HG02884 (cell line): ENCODE results near the gene HAPLN3.

ENCODE experiments used
- ATAC-seq: cut with Tn5 transposase; IDR thresholded peaks from one replicate; pipeline ENCODE4 v1.9.1; 2021; ENCODE audit warnings: mild to moderate bottlenecking, moderate library complexity; ENCODE audit not compliant: unreplicated experiment

Gene HAPLN3

GRCh38 chr15:88865498-88866099 lies 29.7 kb downstream of the HAPLN3 start:
- ATAC-seq: no peak

DNA sequence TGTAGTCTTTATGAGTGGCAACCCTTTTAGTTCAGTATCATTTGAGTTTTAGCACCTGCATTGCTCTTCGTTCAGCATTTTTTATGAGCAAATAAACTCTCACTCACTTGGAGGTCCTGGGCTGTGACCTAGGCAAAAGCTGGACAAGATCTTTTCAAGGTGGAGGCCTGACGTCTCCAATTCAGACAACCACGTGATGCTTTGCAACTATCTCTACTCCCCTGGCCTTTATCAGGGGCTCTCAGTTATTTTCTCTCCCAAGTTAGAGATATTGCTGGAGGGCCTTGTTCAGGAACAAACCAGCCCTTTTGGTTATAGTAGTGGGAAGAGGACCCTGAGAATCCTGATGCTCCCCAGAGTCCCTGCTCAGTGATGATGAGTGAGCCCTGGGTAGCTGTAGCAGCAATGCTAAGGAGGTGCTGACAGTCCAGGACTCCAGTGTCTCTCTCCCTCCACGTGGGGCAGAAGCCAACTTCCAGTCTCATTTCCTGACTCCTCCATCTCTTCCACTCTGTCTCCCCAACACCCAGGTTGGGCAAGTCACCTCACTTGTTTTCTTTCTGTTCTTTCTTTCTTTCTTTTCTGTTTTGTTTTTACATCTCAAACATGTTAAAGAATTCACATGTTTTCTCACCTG lies 30.4 kb downstream of the HAPLN3 start:
- no peak for ATAC-seq

GRCh38 chr15:88863412-88863811 lies 31.9 kb downstream of the HAPLN3 start:
- no peak for ATAC-seq

- no peak for ATAC-seq
These were observed 35.1 kb downstream of the HAPLN3 start for GRCh38 chr15:88860212-88860611.

- ATAC-seq: no peak
These were observed 35.8 kb downstream of the HAPLN3 start for GRCh38 chr15:88859550-88859949.

GRCh38 chr15:88858934-88859333 lies 36.4 kb downstream of the HAPLN3 start:
- no peak for ATAC-seq

- no peak for ATAC-seq
These were observed 42.9 kb downstream of the HAPLN3 start for GRCh38 chr15:88852476-88852875.

GRCh38 chr15:88849376-88850072 lies 45.8 kb downstream of the HAPLN3 start:
- ATAC-seq: no peak

- no peak for ATAC-seq
These were observed 47.1 kb downstream of the HAPLN3 start for GRCh38 chr15:88848203-88848602.

GRCh38 chr15:88847144-88847543 lies 48.2 kb downstream of the HAPLN3 start:
- ATAC-seq: no peak

DNA sequence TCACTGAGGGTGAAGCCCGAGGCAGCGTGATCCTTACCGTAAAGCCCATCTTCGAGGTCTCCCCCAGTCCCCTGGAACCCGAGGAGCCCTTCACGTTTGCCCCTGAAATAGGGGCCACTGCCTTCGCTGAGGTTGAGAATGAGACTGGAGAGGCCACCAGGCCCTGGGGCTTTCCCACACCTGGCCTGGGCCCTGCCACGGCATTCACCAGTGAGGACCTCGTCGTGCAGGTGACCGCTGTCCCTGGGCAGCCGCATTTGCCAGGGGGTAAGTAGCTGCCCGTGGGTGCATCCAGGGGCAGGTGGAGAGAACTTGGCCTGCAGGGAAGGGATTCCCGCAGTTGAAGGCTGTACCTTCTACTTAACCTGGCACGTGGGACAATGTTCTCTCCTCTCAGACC lies 49.7 kb downstream of the HAPLN3 start:
- no peak for ATAC-seq

DNA sequence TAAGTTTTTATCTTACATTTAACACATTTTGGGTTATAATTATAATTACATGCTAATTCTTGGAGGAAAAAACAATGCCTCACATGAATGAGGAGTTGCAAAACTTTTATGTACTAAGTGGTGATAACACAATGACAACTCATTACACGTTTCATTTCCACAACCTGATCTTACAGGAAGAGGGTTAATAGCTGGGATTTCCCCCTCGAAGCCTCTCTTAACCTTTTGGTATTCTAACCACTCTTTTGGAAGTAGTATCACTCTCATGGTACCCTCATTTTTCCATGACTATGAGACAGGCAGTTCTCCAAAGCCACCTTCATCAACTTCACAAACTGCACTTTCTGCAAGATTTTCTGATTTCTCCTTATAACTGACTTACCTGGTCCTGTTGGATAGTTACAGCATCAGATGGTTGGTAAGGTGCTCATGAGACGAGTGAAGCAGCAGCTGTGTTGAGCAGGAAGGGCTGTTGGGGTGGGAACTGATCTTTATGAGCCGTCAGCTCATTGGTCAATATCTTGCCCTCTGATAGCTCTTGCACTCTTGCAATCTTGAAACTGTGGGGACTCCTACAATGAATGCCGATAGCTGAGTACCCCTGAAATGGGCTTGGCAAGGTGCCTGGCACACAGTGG lies 50.5 kb downstream of the HAPLN3 start:
- no peak for ATAC-seq

DNA sequence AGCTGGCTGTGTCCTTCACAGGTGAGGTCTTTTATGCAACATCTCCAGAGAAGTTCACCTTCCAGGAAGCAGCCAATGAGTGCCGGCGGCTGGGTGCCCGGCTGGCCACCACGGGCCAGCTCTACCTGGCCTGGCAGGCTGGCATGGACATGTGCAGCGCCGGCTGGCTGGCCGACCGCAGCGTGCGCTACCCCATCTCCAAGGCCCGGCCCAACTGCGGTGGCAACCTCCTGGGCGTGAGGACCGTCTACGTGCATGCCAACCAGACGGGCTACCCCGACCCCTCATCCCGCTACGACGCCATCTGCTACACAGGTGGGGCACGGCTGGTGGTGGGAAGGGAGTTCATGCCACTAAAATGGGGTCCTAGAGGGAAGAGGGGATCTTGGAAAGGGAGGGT lies 52.0 kb downstream of the HAPLN3 start:
- ATAC-seq: no peak

DNA sequence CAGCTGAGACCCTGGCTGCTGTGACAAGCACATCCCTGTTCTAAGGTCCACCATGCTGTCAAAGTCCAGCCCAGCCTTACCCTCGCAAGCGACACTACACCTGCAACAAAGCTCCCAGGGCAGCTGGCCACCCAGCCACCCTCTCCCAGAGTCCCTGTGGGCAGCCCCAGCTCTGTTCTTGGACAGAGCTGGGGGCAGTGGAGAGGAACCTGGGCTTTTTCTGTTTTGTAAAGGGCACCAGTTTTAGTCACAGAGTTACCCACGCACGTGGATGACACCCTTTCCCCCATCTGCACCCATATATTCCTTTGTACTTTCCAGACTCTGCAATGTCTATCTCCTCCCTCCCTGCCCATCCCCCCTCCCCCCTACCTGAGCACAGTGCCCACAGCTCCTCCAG lies 53.2 kb downstream of the HAPLN3 start:
- no peak for ATAC-seq

- ATAC-seq: no peak
These were observed 54.1 kb downstream of the HAPLN3 start for GRCh38 chr15:88841236-88841635.

GRCh38 chr15:88839961-88840360 lies 55.4 kb downstream of the HAPLN3 start:
- no peak for ATAC-seq

- ATAC-seq: no peak
These were observed 56.2 kb downstream of the HAPLN3 start for GRCh38 chr15:88839146-88839545.

- ATAC-seq: no peak
These were observed 56.7 kb downstream of the HAPLN3 start for GRCh38 chr15:88838667-88839066.

- ATAC-seq: no peak
These were observed 59.7 kb downstream of the HAPLN3 start for GRCh38 chr15:88835646-88836045.

DNA sequence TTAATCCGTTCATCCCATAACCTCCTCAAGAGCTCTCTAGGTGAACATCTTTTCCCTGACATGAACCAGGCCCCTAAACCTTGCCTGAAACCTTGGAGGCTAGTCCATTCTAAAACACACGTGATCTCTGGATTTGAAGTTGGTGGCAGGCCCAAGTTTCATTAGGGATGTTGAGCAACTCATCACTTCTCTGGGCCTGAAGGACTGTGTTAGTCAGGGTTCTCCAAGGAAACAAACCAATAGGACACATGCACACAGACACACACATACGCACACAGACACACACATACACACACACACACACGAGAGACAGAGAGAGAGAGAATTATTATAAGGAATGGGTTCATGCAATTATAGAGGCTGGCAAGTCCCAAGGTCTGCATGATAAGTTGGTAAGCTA lies 60.2 kb downstream of the HAPLN3 start:
- ATAC-seq: no peak

- ATAC-seq: no peak
These were observed 61.0 kb downstream of the HAPLN3 start for GRCh38 chr15:88834211-88834812.

DNA sequence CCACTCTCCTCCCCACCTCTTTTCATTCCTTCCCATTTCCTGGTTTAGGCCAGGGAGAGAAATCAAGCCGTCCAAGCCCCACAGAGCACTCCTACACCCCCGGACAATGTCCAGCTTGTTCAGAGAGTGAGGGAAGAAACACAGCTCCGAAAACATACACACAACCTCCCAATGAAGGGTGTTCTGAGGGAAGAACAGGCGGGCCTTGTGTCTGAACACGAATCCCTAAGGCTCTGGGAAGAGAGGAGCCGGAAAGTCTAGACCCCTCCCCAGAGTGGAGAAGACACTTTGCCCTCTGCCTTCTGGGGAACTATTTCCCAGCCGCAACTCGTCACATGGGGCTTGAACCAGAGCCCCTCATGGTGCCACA lies 61.6 kb downstream of the HAPLN3 start:
- ATAC-seq: no peak
